D341Med (cell line): ENCODE measurements around the gene DVL3.
"Not testable (repeated sequence)": the region's sequence is repeated elsewhere in the genome, so short reads cannot be mapped to it uniquely, and the experiment has no call there.

ENCODE experiments used
- DNase-seq: peaks from one replicate; pipeline ENCODE4 v3.0.0; 2012; ENCODE audit warnings: low spot score

Gene DVL3

DNA sequence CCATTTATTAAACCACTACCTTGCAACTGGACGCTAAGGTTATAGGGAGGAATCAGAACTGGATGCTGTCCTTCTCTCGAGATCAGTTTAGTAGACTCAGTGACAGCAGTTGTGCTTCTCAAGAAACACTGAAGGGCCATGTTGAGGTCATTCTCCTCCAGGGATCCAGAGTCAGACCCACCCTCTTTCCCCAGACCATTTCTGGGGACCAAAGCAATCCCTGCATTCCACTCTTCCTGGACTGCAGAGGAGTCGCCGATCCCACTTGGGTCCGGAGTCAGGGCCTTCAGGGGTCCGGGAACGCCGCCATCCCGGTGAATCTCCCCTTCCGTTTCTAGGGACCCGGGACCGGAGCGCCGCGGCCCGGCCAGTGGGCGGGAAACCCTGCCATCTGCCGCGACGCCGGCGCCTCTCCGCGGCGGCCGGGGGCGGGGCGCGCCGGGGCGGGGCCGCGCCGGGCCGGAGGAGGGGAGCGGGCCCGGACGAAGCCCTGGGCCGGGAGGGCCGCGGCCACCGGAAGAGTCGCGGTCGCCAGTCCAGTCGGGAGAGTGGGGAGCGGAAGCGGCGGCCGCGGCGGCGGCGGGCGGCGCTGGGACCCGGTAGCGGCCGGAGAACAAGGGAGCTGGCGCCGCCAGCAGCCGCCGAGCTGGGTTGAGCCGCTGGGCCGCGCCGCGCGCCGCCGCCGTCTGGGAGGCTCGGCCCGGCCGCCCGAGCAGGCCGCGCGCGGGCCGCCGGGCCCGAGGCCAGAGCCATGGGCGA is at the start of gene DVL3:
Gene DVL3 (plus strand): TSS at position 493 of the 759 bp plus-strand sequence. CDS start 259 bp downstream, at position 752.
- DNase-seq: peak; percentile 92

DNA sequence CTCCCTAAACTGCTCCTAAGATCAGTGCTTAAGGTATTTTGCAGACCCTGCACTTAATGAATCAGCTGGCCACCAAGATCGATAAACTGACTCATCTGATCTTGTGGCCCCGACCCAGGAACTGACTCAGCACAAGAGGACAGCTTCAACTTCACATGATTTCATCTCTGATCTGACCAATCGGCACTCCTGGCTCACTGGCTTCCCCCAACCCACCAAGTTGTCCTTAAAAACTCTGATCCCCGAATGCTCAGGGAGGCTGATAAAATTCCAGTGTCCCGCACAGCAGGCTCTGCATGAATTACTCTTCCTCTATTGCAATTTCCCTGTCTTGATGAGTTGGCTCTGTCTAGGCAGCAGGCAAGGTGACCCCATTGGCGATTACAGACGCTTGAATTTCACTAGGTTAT is 44.9 kb upstream of the DVL3 start:
- DNase-seq: no peak

DNA sequence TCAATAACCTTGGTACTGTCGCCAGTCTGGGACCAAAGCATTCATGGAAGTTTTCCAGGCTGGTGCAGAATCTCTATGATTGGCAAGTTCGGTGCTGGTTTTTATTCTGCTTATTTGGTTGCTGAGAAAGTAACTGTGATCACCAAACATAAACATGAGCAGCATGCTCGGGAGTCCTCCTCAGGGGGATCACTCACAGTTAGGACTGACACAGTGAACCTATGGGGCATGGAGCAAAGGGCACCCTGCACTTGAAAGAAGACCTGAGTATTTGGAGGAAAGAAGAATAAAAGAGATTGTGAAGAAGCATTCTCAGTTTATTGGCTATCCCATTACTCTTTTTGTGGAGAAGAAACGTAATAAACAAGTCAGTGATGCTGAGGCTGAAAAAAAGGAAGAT is 39.2 kb upstream of the DVL3 start:
- no peak for DNase-seq

DNA sequence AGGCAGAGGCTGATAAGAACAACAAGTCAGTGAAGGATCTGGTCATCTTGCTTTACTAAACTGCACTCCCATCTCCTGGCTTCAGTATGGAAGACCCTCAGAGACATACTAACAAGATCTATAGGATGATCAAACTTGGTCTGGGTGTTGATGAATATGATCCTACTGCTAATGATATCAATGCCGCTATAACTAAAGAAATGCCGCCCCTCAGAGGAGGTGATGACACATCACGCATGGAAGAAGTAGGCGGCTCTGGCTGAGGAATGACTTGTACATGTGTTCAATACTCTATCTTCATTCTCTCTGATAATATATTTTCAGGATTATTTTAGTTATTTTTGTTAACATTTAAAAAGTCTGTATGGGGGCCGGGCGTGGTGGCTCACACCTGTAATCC is 37.5 kb upstream of the DVL3 start:
- peak; percentile 63 for DNase-seq

DNA sequence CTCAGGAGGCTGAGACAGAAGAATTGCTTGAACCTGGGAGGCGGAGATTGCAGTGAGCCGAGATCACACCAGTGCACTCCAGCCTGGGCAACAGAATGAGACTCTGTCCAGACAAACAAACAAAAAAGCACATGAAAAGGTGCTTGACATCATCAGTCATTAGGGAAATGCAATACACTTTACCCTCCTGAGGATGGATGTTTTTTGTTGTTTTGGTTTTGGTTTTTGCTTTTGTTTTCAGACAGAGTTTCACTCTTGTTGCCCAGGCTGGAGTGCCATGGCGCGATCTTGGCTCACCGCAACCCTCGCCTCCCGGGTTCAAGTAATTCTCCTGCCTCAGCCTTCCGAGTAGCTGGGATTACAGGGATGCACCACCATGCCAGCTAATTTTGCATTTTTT is 34.1 kb upstream of the DVL3 start:
- not testable (repeated sequence) for DNase-seq

DNA sequence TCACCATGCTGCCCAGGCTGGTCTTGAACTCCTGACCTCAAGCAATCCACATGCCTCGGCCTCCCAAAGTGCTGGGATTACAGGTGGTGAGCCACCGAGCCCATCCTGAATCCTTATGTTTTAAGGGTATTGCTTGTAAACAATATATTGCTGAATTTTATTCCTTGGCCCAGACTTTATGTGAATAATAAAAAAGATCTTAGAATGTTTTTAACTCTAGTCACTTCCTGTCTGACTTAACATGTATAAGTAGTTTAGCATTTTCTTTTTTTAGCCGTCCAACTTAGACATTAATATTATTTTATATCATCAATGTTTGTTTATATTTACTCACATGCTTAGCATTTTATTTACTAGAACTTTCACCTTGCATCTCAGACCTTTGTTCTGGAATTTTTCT is 29.2 kb upstream of the DVL3 start:
- DNase-seq: no peak

DNA sequence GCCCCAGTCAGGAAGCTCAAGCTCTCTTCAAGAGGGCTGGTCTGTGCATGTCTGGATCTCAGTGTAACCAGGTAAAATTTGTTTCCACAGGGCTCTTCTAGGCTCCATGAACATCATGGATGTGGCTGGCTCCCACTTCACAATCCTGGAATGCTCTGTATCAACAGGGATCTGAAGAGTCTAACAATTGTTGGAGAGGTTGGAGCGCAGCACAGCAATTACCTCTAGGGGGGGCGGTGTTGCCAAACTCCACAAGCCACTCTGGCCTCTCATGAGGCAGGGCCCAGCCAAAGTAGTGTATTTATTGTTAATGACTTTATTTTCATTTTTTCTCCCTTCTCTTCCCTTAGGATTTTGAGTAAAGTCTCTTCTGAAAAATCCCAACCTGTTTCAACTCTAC is 26.2 kb upstream of the DVL3 start:
- DNase-seq: peak; percentile 64

DNA sequence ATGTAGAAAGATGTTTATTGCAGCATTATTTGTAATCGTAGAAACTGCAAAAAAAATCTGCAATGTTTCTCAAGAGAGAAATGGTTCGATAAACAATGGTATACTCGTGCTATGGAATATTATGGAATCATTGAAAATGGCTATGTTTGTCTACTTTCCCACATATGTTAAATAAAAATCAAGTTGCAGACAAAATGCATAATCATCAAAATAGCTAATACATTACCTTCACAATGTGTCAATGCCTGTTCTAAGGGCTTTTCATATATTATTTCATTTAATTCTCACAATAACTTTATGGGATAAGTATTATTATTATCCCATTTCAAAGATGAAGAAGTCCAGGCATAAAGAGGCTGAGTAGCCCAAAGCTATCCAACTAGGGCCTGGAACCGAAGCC is 22.2 kb upstream of the DVL3 start:
- no peak for DNase-seq

DNA sequence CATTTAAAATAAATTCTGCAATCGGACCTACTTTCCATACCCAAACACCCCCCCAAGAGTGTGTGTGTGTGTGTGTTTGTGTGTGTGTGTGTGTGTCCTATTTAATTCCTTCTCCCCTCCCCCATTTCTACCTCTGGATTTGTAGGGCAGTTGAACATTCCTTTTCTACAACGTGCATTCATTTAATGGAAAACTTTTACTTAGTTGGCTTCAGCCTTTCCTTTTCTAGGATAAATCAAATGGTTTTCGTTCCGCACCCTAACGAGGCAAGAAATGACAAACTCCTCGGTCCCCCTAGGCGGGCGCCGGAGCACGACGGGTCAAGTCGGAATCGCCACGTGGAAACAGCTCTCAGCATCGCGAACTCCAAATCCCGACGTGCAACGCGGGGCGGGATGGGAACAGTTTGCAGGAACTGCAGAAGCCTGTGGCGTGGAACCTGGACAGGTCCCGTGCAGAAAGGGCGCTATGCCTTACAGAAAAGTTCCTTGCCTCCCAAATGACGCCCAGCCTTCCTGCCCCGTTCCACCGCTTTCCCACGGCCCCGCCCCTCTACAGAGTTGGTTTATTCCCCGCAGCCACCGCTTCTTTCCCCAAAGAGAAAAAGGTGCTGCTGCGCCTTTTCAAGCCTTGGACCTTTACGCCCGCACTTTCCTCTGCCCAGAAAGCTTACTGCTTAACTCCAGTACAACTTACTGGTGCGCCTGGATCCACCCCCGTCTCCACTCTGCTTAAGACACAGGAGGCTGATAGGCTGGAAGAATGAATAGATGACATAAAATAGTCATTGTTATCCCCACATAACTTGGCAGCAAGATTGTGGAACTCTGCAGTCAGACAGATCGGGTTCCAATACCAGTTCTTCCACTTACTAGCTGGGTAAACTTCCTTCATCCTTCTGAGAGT is 21.1 kb upstream of the DVL3 start:
- DNase-seq: peak; percentile 89

DNA sequence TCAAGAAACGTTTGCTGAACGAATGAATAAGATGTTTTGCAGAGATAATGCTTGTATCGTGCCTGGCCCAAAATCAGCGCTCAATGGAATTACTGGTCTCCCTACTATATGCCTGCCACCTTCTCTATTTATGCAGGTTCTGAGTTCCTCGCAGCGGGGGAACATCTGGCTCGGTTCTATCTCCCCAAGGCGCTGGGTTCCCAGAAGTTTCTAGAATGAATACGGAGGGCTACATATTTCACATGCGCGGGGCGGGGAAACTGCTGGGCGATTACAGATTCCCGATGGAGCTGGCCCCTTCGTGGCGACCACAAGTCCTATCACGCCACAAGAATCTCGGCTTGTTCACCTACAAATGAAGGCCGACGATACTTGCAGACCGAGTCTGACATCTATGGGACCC is 20.4 kb upstream of the DVL3 start:
- DNase-seq: no peak

DNA sequence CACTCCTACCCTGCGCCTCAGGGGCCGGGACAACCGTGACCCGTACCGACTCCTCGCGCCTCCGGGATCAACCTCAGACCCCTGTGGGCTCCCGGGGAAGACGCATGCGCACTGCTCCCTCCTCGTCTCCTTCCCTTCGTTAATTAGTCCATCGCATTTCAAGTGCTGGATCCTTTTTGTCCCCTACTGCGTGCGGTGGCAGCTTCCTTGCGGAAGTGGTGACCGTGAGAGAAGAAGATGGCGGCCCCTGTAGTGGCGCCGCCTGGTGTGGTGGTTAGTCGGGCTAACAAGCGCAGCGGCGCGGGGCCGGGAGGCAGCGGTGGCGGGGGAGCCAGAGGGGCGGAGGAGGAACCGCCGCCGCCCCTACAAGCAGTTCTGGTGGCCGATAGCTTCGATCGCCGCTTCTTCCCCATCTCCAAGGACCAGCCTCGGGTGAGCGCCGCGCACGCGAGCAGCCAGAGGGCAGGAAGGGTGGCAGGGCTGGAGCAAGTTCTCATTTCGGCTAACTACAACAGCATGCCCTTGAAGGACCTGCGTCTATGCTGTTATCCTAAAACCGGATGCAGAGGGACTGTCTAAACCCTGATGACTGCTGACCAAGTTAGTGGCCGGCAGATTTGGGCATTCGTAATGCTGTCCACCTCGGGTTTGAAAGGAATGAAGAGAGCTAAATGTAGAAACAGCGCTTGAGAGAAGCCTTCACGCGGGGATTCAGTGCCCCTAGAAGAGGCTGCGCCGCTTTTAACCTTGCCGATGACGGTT is 19.8 kb upstream of the DVL3 start, which contains the start of gene EIF2B5:
Gene EIF2B5 (plus strand): TSS at position 210 of the 762 bp plus-strand sequence. CDS start 28 bp downstream, at position 238.
- DNase-seq: peak; percentile 93

DNA sequence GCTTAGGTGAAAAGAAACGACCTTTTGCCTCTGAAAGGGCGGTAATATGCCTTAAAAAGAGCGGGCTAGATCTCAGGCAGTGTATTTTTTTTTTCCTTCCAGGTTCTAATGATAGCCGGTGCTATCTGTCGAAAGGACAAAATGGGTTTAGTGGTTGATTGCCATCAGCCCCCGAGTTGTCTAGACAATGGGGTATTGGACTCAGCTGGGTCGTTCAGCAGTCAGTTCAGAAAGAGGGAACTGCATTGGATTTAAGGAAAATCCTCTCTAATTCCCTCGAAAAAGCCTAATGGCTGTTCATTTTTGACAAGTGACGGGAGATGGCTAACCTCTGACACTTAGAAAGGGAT is 19.3 kb upstream of the DVL3 start:
- no peak for DNase-seq

DNA sequence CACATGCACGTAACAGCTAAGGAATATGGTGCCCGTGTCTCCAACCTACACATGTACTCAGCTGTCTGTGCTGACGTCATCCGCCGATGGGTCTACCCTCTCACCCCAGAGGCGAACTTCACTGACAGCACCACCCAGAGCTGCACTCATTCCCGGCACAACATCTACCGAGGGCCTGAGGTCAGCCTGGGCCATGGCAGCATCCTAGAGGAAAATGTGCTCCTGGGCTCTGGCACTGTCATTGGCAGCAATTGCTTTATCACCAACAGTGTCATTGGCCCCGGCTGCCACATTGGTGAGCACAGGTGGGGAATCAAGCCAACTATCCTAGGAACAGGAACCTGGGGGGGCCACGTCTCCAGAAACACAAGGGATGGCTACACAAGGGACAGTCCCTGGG is 14.7 kb upstream of the DVL3 start:
- no peak for DNase-seq

DNA sequence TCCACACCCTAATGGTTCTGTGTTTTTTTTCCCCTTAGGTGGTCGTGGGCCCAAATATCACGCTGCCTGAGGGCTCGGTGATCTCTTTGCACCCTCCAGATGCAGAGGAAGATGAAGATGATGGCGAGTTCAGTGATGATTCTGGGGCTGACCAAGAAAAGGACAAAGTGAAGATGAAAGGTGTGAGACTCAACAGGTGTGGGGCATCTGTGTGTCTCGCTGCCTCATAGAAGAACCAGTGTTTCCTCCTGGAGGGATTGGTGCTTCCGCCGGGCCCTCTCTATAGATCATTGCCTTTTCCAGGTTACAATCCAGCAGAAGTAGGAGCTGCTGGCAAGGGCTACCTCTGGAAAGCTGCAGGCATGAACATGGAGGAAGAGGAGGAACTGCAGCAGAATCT is 13.0 kb upstream of the DVL3 start:
- DNase-seq: no peak

DNA sequence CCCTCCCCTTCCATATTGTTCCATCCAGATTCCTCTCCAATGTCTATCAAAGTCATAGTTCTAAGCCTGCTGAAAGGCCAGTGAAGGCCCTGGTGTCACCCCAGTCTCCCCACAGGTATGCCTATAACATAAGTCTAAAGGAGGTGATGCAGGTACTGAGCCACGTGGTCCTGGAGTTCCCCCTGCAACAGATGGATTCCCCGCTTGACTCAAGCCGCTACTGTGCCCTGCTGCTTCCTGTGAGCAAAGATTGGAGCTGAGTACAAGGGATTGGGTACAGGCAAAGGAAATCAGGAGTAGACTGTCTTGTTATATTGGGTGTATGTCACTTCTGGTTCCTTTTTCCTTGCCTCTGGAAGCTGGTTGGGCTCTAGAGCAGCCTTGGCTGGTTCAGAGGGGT is 11.8 kb upstream of the DVL3 start:
- DNase-seq: no peak

DNA sequence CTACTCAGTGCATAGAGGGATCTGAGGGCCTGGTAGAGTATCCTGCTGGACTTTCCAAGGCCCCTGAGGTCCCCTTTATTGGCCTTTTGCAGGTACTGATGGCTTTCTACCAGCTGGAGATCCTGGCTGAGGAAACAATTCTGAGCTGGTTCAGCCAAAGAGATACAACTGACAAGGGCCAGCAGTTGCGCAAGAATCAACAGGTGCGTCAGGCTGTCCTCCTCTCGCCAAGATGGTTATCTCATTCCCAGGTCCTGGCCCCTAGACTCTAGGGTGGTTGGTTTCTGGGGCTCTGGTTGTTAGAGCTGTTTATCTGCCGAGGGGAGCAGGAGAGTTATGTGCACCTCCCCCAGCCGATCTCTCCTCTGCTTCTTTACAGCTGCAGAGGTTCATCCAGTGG is 10.7 kb upstream of the DVL3 start:
- DNase-seq: no peak

DNA sequence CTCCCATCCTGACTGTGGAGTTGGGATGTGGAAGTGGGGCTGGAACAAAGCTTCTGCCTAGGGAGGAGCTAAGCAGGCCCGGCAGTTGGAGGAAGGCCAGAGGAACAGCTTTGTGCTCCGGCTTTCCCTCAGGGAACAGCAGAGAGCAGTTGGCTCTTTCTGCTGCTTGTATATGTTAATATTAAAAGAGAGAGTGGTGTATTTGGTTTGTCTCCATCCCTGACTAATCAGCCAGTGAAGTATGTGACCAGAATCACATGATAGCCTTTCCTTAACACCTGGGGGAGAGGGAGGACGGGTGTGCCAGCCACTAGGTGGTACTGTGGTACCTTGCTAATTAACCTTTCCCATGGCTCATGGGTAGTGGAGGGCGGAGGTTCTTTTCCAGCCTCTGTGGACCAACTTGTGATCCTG is 10.1 kb upstream of the DVL3 start:
- DNase-seq: peak; percentile 83

DNA sequence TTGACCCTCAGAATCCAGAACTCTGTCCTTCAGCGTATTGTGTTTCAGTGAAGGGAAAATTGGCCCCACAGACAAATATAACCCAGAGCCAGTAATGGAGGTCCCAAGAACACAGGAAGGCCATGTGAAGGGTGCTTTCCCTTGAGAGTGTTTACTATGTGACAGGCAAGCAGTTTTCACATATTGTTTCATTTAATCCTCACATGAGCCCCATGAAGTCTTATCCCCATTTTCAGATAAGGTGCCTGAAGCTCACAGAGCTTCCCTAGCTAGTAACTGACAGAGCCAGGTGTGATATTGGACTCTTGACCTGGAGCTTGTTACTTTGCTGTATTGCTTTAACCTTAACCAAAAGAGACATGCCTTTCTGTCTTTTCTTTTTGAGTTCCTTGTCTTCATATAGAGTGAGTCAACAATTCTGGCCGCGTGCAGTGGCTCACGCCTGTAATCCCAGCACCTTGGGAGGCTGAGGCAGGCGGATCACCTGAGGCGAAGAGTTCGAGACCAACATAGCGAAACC is 9.4 kb upstream of the DVL3 start:
- no peak for DNase-seq

DNA sequence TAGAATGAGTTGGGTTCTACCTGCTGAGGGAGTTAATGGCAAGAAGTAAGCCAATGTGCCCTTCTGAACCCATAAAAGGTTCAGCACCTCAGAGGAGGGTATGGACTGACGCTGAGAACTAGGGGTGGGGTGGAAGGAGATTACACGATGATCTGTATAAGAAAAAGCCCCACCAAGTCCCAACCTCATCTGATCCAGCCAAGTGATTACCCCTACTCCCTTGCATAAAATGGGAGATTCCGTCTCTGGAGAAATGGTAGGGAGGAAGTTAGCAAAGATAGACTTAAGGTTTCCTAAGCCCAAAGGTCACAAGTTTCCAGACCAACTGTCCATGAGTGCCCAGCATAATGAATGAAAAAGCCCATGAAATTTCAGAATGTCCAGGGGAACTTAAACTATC is 7.1 kb upstream of the DVL3 start:
- no peak for DNase-seq

DNA sequence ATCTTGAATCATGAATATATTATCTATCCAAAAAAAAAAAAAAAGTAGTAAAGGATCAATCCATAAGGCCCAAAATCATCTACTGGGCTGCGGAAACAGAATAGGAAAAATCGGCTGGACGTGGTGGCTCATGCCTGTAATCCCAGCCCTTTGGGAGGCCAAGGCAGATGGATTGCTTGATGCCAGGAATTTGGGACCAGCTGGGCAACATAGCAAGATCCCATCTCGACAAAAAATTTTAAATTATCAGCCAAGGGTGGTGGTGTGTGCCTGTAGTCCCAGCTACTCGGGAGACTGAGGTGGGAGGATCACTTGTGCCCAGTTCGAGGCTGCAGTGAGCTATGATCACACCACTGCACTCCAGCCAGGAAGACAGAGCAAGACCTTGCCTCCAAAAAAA is 6.1 kb upstream of the DVL3 start:
- no peak for DNase-seq

DNA sequence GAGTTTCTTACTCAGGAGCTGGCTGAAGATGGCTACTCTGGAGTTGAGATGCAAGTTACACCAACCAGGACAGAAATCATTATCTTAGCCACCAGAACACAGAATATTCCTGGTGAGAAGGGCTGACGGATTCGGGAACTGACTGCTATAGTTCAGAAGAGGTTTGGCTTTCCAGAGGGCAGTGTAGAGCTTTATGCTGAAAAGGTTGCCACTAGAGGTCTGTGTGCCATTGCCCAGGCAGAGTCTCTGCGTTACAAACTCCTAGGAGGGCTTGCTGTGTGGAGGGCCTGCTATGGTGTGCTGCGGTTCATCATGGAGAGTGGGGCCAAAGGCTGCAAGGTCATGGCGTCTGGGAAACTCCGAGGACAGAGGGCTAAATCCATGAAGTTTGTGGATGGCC is 5.4 kb upstream of the DVL3 start:
- DNase-seq: not testable (repeated sequence)
